GM21423 (cell line): ENCODE data around the gene ZC3H13.
A peak's percentile ranks its signal among the peaks of the same experiment; 100 is the strongest.

ENCODE experiments used
- ATAC-seq: cut with Tn5 transposase; IDR thresholded peaks from one replicate; pipeline ENCODE4 v1.9.1; 2021; ENCODE audit warnings: mild to moderate bottlenecking, moderate library complexity; ENCODE audit not compliant: unreplicated experiment

Gene ZC3H13

DNA sequence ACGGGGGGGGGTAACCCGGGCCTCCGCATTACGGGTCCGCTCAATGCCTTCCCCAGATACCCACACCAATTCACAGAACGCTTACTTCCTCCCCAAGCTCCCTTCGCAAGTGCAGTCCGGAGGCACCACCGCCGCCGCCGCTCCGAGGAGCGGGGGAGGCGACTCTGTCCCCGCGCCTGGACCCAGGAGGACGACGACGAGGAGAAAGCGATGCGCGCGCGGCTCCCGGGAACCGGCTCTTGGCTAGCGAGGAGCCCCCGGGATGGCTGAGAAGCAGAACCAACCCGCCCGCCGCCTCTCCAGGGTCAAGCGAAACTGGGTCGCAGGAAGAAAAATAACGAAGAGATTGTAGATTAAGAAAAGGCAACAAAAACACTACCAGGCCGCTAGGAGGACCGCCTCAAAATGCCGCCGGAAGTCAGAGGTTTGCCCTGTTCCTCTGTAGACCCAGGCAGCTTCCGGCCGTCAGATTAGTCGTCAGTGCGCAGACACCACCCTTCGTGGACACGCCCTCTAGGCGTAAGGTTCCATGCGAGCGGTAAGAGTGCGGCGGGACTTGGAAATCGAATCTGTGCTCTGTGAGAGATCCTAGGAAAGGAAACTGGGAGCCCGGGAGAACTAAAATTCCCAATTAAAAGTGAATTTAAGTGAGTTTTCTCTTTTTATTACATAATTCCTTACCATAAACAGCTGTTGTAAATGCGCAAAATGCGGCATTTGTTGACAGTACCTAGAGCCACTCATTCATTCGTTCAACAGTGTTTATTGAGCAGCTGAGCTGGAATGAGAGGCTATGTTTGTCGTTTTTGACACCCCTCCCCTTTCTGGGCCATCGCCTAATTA is at the start of gene ZC3H13:
TSS of gene ZC3H13 (minus strand) at position 428 of the 843 bp plus-strand sequence. CDS start 7,239 bp downstream, outside the sequence.
- ATAC-seq = peak; percentile 99

DNA sequence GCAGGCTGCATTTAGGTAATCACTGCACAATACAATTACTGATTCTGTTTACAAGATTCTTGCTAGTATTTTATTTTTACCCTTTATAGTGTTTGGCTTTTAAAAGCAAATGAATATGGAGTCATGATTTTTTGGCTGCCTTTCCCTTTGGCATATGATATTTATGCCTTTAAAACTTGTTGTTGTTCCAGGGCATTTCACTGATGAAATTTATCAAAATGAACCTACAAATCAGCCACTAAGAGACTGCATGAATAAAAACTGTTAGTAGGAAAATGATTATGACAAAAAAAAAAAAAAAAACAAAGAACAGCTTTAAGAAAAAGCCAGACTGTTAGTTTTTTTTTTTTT is 49.7 kb upstream of the ZC3H13 start:
- ATAC-seq = no peak

DNA sequence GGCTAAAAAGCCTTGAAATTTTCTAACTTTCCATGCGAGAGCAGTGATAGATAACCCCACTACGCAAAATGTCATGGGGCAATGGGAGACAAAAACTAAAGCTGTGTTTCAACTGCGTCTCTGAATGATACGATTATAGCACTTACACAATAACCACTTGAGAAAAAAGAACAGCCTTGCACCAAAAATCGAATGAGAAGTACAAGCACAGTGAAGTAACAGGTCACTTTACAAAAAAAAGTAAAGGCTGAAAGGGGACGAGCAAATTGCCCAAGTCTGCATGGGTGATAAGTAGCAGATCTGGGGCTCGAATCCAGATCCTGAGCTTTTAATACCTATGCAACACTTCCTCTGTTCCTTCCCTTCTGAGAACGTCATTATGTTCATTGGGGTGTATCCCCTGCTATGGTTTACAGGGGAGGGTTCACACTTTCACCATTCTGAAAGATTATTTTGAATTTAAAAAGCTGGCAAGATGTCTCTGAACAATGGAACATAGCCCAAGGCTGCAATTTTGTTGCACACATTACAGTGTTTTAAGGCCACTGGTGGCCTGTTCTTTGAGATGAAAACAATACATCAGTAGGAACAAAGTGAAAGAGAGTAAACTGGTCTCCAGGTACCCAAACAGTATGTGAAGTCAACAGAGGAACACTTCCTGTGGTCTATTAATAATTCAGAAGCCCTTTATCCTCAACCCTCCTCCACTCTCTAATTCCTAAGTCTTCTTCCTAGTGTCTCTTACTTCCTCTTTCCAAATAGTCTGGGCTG is 49.1 kb upstream of the ZC3H13 start:
- no peak for ATAC-seq

DNA sequence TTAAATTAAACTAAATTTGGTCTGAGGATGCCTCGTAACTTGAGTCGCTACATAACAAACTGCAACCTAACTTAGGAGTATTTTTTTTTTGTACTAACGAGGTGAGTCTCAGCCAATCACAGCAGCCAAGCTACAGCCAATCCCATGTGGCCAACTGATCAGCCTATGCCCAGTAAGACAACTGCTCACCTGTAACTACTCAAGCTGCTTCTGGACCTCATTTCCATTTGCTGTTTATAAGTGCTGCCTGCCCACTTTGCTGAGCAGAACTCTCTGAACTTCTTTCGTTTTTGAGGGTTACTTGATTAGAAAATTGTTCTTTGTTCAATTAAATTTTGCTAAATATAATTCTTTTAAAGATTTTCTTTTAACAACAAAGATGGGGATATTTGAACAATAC is 48.5 kb upstream of the ZC3H13 start:
- no peak for ATAC-seq

GRCh38 chr13:46100191-46100815 is 47.8 kb upstream of the ZC3H13 start:
- no peak for ATAC-seq

GRCh38 chr13:46097663-46098062 is 45.1 kb upstream of the ZC3H13 start:
- no peak for ATAC-seq

- ATAC-seq = no peak
These were observed 44.5 kb upstream of the ZC3H13 start for GRCh38 chr13:46097015-46097414.

- ATAC-seq = no peak
These were observed 41.9 kb upstream of the ZC3H13 start for GRCh38 chr13:46094478-46094877.

DNA sequence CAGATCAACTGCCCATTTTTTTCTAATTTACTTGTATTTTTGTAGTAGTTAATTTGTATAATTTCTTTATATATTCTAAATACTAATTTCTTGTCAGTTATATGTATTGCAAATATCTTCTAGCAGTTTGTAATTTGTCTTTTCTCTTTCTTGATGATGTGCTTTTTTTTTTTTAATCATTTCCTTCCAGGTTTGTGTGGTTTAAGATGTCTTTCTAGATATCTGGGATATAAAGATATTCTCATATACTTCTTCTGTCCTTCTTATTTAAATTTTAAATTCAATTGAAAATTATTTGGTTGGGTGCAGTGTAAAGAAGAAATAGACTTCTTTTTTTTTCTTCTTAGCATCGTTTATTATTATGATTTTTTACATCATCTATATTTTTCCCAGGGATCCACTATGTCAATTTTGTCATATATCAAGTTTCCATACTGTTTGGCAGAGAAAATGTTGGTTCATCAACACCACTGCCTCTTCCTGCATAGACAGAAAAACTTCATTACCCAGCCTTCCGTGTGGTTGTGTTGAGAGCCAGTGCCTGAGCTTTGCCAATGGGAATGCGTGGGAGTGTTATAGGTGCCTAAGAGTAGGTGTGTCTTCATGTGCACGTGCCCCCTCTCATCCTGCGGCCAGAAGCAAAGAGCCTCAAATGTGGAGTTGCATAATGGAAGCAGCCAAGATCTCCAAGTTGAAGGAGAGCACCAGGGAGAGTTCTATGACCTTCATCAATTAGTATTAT is 36.4 kb upstream of the ZC3H13 start:
- ATAC-seq = no peak

DNA sequence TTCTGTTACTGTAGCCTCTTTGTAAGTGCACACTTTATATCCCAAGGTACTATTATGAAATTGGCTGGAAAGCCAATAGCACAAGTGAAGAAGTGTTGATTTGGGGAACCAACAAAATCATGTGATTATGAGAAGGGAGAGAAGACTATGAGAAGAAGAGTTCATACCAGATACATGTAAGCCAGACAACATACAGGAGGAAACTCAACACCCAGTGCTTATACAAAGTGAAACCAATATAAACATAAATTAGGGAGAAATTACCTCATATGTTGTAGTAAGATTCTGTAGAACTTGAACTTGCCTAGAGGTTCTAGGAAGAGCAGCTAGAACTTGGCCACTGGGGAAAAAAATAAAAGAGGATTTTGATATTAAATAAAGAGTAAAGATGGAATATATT is 34.9 kb upstream of the ZC3H13 start:
- no peak for ATAC-seq

DNA sequence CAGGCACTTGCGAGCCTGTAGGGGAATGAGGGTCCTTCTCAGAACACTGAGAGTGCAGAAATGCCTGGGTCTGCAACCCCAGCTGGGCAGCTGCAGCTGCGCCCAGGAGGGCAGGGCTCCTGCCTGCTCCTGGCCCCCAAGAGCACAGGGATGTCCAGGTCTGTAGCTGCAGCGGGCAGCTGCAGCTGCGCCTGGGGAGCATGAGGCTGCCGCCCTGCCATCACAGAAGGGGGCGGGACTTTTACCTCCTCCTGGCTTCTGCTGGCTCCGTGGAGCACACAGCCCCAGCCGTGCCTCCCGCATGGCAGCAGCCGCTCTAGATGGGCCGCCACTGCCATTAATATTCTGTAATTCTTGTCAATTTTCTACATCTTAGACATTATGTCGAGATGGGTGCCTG is 34.4 kb upstream of the ZC3H13 start:
- no peak for ATAC-seq

DNA sequence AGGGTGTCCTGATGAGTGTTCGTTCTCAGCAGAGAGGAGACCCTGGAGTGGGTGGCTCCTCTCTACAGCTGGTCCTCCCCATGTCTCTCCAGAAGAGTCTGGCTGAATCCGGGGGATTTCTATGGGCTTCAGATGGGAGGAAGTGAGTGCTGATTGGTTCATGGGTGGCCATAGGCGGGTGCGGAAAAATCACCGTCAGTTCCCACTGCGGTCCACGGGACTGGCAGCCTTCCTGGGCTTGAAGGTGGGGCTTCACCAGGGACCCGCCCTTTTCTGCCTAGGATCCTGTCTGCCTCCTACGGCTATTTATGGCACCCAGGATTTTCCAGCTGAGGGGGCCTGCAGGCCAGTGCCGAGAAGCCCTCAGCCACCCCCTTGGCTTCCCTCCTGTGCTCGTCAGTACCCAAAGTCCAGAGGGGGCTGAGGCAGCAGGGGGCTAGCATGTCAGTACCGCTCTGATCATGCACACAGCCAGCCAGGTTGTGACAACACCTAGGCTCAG is 33.9 kb upstream of the ZC3H13 start:
- ATAC-seq = no peak

GRCh38 chr13:46085737-46086136 is 33.2 kb upstream of the ZC3H13 start:
- ATAC-seq = no peak

DNA sequence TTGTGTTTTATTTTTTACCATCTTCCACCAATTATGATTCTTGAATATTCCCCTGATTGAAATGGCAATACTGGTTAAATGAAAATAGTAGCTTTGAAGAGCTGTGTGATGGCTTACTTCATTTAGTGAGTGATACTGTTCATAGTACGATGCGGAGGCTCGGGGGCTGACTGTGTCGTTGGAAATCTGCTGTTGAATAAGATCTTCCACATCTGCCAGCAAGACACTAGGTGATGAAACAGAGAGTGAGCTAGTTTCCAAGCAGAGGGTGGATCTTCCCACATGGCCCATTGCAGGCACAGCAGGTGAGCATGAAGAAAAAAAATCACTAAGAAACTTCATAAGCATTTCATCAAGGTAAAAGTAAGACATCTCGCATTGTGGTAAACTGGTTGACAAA is 29.8 kb upstream of the ZC3H13 start:
- no peak for ATAC-seq

- no peak for ATAC-seq
These were observed 27.2 kb upstream of the ZC3H13 start for GRCh38 chr13:46079770-46080169.

- no peak for ATAC-seq
These were observed 24.7 kb upstream of the ZC3H13 start for GRCh38 chr13:46077265-46077664.

DNA sequence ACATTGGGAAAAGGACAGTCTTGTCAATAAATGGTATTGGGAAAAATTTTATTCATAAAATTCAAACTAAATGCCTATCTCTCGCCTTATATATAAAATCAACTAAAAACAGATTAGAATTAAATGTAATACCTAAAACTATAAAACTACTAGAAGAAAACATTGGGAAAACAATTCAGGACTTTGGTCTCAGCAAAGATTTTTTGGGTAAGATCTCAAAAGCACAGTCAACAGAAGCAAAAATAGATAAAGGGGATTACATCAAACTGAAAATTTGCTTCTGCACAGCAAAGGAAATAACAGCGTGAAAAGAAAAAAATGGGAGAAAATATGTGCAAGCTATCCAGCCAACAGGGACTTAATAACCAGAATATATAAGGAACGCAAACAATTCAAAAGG is 24.3 kb upstream of the ZC3H13 start:
- ATAC-seq = no peak

DNA sequence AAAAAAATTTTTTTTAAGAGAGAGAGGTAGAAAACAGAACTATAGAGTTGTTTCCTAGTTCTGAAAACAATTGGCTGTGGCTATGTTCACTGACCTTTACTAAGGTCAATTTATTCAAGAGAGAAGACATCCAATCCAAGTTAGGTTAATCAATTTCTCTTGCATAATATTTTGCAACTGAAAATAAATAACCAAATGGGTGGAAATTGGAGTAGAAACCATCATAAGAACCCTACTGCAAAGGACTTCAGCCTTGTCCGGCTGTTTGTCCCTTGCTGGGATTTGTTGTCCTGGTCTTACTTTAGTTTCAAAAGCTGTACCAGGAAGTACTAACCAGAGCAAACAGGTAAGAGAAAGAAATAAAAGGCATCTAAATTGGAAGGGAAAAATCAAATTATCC is 23.3 kb upstream of the ZC3H13 start:
- no peak for ATAC-seq

DNA sequence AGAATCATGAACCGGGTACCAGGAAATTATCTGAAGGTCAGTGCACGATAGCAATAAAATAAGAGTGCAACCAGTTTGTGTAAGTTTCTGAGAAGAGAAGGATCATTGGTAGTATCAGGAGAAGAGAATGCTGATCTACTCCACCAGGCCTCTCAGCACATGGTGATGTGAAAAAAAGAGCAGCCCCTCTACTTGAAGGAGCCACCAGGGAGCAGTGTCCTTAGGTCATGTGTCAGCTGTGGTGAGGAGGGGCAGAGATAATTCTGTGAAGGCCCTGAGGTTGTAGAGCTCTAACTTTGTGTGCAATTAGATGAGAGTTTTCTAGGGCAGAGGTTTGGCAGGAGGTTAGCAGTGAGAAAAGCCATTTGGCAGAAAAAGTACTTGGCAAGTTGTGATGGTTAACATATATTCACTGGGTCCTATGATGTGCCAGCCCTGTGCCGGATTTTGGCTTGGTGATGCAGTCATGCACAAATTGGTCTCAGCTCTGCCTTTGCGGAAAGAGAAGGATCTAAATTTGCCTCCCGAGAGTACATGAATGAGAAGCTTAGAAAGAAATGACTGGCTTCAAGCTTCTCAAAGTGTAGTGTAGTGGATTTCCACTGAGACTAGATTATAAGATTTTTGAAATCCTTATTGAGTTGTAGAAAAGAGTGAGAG is 19.2 kb upstream of the ZC3H13 start:
- ATAC-seq = peak; percentile 68

DNA sequence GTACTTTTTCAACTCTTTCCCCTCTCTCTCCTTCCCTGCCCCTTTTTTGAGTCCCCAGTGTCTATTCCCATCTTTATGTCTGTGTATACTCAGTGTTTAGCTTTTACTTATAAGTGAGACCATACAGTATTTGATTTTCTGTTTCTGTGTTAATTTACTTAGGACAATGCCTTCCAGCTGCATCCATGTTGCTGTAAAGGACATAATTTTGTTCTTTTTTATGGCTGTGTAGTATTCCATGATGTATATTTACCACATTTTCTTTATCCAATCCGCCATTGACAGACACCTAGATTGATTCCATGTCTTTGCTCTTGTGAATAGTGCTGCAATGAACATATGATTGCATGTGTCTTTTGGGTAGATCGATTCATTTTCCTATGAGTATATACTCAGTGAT is 10.7 kb upstream of the ZC3H13 start:
- no peak for ATAC-seq
